ACC112 (cell line): ENCODE data around the gene SP1.
A peak's percentile ranks its signal among the peaks of the same experiment; 100 is the strongest.
"Not testable (repeated sequence)": the region's sequence is repeated elsewhere in the genome, so short reads cannot be mapped to it uniquely, and the experiment has no call there.

Source experiments
- H2AFZ ChIP-seq: fragments of 200-600 bp; sonication (generic); one replicate; pipeline ENCODE4 v1.6.0; 2017; ENCODE audit warnings: antibody characterized with exemption, low read length; ENCODE audit not compliant: unreplicated experiment
- H3K27ac ChIP-seq: fragments of 200-600 bp; sonication (generic); 2 replicates; pipeline ENCODE4 v1.5.1; 2014; ENCODE audit warnings: low read depth, mild to moderate bottlenecking, antibody characterized with exemption, low read length, moderate library complexity
- H3K27me3 ChIP-seq: fragments of 200-600 bp; sonication (generic); 2 replicates; pipeline ENCODE4 v1.6.1; 2014; ENCODE audit warnings: mild to moderate bottlenecking, antibody characterized with exemption, low read length, moderate library complexity, mixed read lengths; ENCODE audit not compliant: insufficient read depth
- H3K36me3 ChIP-seq: fragments of 200-600 bp; sonication (generic); 2 replicates; pipeline ENCODE4 v1.6.1; 2016; ENCODE audit warnings: mild to moderate bottlenecking, antibody characterized with exemption, low read length, moderate library complexity, mixed read lengths; ENCODE audit not compliant: insufficient read depth
- H3K4me1 ChIP-seq: fragments of 200-600 bp; sonication (generic); one replicate; pipeline ENCODE4 v1.6.1; 2016; ENCODE audit warnings: low read length, mixed read lengths; ENCODE audit not compliant: insufficient read depth, unreplicated experiment, control insufficient read depth
- H3K4me3 ChIP-seq: fragments of 200-600 bp; sonication (generic); 2 replicates; pipeline ENCODE4 v1.5.1; 2014; ENCODE audit warnings: mild to moderate bottlenecking, low read depth, low read length
- H3K79me2 ChIP-seq: fragments of 200-600 bp; sonication (generic); one replicate; pipeline ENCODE4 v1.6.0; 2016; ENCODE audit warnings: low read length; ENCODE audit not compliant: control insufficient read depth, unreplicated experiment, insufficient read depth

The SP1 gene

DNA sequence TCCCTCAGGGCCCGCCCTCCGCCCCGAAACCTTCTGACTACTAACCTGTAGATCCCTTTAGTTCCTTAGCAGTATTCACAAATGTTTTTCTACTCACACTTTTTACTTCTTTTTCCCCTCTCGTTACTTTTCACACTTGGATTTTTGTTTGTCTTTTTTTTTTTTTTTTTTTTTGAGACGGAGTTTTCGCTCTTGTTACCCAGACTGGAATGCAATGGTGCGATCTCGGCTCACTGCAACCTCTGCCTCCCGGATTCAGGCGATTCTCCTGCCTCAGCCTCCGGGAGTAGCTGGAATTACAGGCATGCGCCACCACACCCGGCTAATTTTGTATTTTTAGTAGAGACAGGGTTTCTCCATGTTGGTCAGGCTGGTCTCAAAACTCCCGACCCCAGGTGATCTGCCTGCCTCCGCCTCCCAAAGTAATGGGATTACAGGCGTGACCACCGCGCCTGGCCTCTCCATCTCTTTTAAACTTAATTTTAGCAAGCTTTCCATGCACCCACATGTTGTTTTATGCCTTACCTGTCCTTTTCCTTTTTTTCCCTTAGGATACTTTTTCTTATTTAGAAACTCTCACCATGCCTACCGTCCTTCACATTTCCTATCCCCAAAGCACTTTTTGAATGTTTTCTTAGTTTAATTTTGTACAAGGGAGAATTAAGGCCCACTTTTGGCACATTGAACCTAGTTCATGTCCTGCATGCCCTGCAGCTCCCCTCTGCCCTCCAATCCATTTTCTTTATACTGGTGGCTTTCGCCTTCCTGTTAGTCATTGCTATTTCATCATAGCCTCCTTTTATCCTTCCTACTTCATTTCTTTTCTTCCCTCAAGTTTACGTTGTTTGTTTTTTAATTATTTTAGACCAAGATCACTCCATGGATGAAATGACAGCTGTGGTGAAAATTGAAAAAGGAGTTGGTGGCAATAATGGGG lies 1.1 kb downstream of the SP1 start:
- no peak overlapping the region for H2AFZ ChIP-seq
- no peaks in the 10 kb centered on the region for H3K27me3 ChIP-seq
- peaks cover 44% of the 10 kb centered on the region for H3K4me1 ChIP-seq
- peak overlapping the region; percentile 74 for H3K27ac ChIP-seq
- H3K36me3 ChIP-seq: peaks cover 17% of the 10 kb centered on the region; the same call in 1 of the 2 replicates
- peak overlapping the region; percentile 71 for H3K4me3 ChIP-seq
- H3K79me2 ChIP-seq: peaks cover 43% of the 10 kb centered on the region

DNA sequence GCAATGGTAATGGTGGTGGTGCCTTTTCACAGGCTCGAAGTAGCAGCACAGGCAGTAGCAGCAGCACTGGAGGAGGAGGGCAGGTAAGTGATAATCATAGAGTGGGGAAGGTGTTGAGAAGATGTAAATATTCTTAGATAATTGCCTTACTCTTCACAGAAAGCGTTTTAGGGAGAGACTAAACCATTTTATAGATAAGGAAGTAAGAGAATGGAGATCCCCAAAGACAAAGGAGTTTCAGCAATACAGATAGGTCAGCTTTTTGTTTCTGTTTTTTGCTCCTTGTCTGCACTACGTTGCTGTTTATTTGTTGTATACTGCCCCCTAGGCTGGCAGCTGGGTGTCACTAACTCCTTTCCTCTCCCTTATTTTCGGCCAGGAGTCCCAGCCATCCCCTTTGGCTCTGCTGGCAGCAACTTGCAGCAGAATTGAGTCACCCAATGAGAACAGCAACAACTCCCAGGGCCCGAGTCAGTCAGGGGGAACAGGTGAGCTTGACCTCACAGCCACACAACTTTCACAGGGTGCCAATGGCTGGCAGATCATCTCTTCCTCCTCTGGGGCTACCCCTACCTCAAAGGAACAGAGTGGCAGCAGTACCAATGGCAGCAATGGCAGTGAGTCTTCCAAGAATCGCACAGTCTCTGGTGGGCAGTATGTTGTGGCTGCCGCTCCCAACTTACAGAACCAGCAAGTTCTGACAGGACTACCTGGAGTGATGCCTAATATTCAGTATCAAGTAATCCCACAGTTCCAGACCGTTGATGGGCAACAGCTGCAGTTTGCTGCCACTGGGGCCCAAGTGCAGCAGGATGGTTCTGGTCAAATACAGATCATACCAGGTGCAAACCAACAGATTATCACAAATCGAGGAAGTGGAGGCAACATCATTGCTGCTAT lies 2.0 kb downstream of the SP1 start:
- H3K36me3 ChIP-seq: peaks cover 17% of the 10 kb centered on the region; the same call in 1 of the 2 replicates
- H3K4me1 ChIP-seq: peaks cover 51% of the 10 kb centered on the region
- H3K79me2 ChIP-seq: peaks cover 51% of the 10 kb centered on the region

DNA sequence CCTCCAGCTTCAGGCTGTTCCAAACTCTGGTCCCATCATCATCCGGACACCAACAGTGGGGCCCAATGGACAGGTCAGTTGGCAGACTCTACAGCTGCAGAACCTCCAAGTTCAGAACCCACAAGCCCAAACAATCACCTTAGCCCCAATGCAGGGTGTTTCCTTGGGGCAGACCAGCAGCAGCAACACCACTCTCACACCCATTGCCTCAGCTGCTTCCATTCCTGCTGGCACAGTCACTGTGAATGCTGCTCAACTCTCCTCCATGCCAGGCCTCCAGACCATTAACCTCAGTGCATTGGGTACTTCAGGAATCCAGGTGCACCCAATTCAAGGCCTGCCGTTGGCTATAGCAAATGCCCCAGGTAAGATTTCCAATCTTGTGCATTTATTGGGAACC lies 3.3 kb downstream of the SP1 start:
- Histone ChIP-seq H3K36me3 (peaks cover 17% of the 10 kb centered on the region; the same call in 1 of the 2 replicates), H3K27ac (no peak overlapping the region)

More for the DNA sequence above, 2.0 kb downstream of the SP1 start:
- Histone ChIP-seq H3K4me3 (peak overlapping the region; percentile 71), H3K27ac (peak overlapping the region; percentile 74), H3K27me3 (no peaks in the 10 kb centered on the region), H2AFZ (no peak overlapping the region)

DNA sequence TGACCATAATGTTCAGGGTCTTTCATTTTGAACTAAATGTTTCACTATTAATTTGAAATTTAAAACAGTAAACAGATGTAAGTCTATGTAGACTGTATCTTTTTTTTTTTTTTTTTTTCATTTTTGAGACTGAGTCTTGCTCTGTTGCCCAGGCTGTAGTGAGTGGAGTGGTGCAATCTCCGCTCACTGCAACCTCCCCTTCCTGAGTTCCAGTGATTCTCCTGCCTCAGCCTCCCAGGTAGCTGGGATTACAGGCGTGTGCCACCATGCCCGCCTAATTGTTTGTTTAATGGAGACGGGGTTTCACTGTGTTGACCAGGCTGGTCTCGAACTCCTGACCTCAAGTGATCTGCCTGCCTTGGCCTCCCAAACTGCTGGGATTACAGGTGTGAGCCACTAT lies 6.4 kb downstream of the SP1 start:
- H3K27ac ChIP-seq, H2AFZ ChIP-seq, H3K27me3 ChIP-seq: not testable (repeated sequence)
- H3K4me1 ChIP-seq: peaks cover 71% of the 10 kb centered on the region
- H3K4me3 ChIP-seq: peak overlapping the region; percentile 67
- H3K36me3 ChIP-seq: peaks cover 19% of the 10 kb centered on the region; the same call in 1 of the 2 replicates
- H3K79me2 ChIP-seq: peaks cover 87% of the 10 kb centered on the region

More for the DNA sequence above, 3.3 kb downstream of the SP1 start:
- H3K4me3 ChIP-seq: peak overlapping the region; percentile 71
- H3K4me1 ChIP-seq: peaks cover 61% of the 10 kb centered on the region
- H2AFZ ChIP-seq: no peak overlapping the region
- H3K79me2 ChIP-seq: peaks cover 63% of the 10 kb centered on the region
- H3K27me3 ChIP-seq: no peaks in the 10 kb centered on the region

DNA sequence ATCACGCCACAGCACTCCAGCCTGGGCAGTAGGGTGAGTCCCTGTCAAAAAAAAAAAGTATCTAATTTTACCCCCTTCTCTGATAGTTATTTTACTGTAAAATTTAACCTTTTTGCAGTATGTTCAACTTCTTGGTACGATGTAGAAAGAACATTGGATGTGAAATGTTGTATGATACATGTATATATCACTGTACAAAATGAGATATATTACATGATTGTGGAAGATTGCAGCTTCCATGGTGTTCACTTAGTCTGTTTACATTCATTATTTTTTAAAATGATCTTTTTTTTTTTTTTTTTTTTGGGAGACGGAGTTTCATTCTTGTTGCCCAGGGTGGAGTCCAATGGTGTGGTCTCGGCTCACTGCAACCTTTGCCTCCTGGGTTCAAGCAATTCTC lies 9.0 kb downstream of the SP1 start:
- Histone ChIP-seq H3K36me3 (0 out of 2 replicates have a peak, but pooled peaks cover 3% of the 10 kb centered on the region), H2AFZ (no peak overlapping the region), H3K4me1 (peaks cover 47% of the 10 kb centered on the region), H3K27ac (no peak overlapping the region), H3K27me3 (no peaks in the 10 kb centered on the region), H3K79me2 (peaks cover 76% of the 10 kb centered on the region), H3K4me3 (peak overlapping the region; percentile 38; the same call in 1 of the 2 replicates)

DNA sequence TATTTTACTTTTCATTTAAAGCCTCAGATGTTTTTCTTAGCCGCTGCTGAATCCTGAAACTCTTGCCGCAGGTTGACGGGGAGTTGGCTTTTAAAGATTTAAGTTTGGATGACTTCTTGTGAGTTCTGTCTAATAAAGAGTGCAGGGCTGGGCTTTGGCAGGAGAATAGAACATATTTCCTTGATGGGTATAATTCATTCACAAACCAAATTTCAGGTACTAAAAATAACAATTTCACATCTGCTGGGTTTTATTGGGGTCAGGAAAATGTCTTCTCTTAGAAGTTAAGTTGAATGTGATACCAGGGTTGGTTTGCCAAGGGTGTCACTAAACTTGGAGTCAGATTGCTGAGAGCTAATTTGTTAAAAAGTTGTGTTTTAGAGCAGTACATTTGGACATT lies 9.7 kb downstream of the SP1 start:
- H3K4me3 ChIP-seq: no peak overlapping the region
- H3K4me1 ChIP-seq: peaks cover 42% of the 10 kb centered on the region
- no peak overlapping the region for H2AFZ ChIP-seq
- peaks cover 71% of the 10 kb centered on the region for H3K79me2 ChIP-seq
- no peaks in the 10 kb centered on the region for H3K27me3 ChIP-seq
- H3K36me3 ChIP-seq: 0 out of 2 replicates have a peak, but pooled peaks cover 3% of the 10 kb centered on the region
- H3K27ac ChIP-seq: no peak overlapping the region

DNA sequence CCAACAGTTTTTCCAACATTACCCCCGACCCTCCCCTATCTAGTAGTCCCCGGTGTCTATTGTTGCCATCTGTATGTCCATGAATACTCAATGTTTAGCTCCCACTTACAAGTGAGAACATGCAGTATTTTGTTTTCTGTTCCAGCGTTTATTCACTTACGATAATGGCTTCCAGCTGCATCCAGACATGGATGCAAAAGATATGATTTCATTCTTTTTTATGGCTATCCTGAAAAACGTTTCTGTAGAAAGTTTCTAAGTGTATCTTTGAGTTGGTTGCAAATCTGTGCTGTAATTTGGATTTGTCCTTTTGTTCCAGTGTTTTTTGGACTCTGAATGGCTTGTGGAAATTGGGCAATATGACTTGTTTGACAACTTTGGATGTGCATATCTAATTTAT lies 11.7 kb downstream of the SP1 start:
- H2AFZ ChIP-seq: no peak overlapping the region
- H3K36me3 ChIP-seq: 0 out of 2 replicates have a peak, but pooled peaks cover 3% of the 10 kb centered on the region
- no peak overlapping the region for H3K4me3 ChIP-seq

DNA sequence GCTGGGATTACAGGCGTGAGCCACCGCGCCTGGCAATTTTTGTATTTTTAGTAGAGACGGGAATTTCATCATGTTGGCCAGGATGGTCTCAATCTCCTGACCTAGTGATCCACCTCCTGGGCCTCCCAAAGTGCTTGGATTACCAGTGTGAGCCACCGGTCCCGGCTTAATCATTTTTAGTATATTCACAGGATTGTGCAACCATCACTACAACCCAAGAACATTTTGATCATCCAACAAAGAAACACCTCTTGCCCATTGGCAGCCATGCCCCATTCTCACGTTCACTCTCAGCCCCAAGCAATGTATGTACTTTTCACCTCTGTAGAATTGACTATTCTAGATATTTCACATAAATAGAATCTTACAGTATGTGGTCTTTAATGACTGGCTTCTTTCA lies 19.9 kb downstream of the SP1 start:
- no peak overlapping the region for H3K4me3 ChIP-seq
- peaks cover 27% of the 10 kb centered on the region for H3K79me2 ChIP-seq
- H3K27me3 ChIP-seq: no peaks in the 10 kb centered on the region
- peaks cover 4% of the 10 kb centered on the region for H3K4me1 ChIP-seq
- peaks cover 6% of the 10 kb centered on the region for H3K36me3 ChIP-seq
- no peak overlapping the region for H3K27ac ChIP-seq
- no peak overlapping the region for H2AFZ ChIP-seq

More for the DNA sequence above, 11.7 kb downstream of the SP1 start:
- H3K27ac ChIP-seq: no peak overlapping the region
- H3K27me3 ChIP-seq: no peaks in the 10 kb centered on the region
- H3K4me1 ChIP-seq: peaks cover 34% of the 10 kb centered on the region
- H3K79me2 ChIP-seq: peaks cover 63% of the 10 kb centered on the region

DNA sequence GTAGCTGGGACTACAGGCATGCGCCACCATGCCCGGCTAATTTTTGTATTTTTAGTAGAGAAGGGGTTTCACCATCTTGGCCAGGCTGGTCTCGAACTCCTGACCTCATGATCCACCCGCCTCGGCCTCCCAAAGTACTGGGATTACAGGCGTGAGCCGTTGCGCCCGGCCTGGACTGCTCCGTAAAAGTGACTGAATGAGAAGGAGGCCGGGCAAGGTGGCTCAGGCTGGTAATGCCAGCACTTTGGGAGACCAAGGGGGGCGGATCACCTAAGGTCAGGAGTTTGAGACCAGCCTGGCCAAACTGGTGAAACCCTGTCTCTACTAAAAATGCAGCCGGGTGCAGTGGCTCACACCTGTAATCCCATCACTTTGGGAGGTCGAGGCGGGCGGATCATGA lies 22.4 kb downstream of the SP1 start:
- not testable (repeated sequence) for H2AFZ ChIP-seq, H3K27ac ChIP-seq, H3K4me1 ChIP-seq, H3K4me3 ChIP-seq, H3K27me3 ChIP-seq
- H3K36me3 ChIP-seq: peaks cover 10% of the 10 kb centered on the region
- H3K79me2 ChIP-seq: peaks cover 17% of the 10 kb centered on the region

DNA sequence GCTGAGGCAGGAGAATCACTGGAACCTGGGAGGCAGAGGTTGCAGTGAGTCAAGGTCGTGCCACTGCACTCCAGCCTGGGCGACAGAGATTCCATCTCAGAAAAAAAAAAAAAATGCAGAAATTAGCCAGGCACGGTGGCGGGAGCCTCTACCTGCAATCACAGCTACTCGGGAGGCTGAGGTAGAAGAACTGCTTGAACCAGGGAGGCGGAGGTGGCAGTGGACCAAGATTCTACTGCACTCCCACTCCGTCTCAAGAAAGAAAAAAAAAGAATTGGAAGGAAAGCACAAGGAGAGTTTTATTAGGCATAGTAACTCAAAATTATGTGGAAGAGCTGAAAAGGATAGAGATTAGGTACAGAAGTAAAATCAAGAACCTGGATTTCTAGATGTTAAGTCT lies 22.9 kb downstream of the SP1 start:
- H3K27ac ChIP-seq: no peak overlapping the region
- H2AFZ ChIP-seq: no peak overlapping the region
- H3K79me2 ChIP-seq: peaks cover 14% of the 10 kb centered on the region
- H3K4me1 ChIP-seq: peaks cover 2% of the 10 kb centered on the region
- H3K36me3 ChIP-seq: peaks cover 10% of the 10 kb centered on the region
- no peak overlapping the region for H3K4me3 ChIP-seq
- no peaks in the 10 kb centered on the region for H3K27me3 ChIP-seq
